Spleen (tissue), 7 donors: ENCODE results near the gene ABHD6.

Experiments
- CTCF ChIP-seq, 11 experiments: fragments of 200-600 bp in 7 of 11; fragments of 450-650 bp in 4 of 11; sonication (generic) in 4 of 11; IDR thresholded peaks in 8 of 11; conservative IDR thresholded peaks in 3 of 11; 1 replicate in 7 of 11; 2 replicates in 4 of 11; pipeline versions ENCODE4 v1.4.0 to v1.8.0; 2016 to 2021; ENCODE audit warnings: antibody characterized with exemption in 11 of 11, inconsistent platforms in 4 of 11, mild to moderate bottlenecking in 1 of 11
- POLR2A ChIP-seq, 3 donors: fragments of 450-650 bp; IDR thresholded peaks; one replicate each; pipeline ENCODE4 v1.5.1; 2017; ENCODE audit warnings: antibody characterized with exemption in 3 of 3, mild to moderate bottlenecking in 1 of 3
- POLR2AphosphoS5 ChIP-seq, 3 donors: sonication (generic); formaldehyde crosslinking; IDR thresholded peaks; one replicate each; pipeline ENCODE4 v1.5.1; 2017; ENCODE audit warnings: antibody characterized with exemption in 3 of 3
- donor health status: DM: no; HTN: no; CAD: no; lungs with moderate emphysema.
- donor health status: DM: no; HTN: no; CAD: no.
- donor health status: DM: no; HTN: no; CAD: no.

- peak in 1 of 11 experiments; percentile 31 for TF ChIP-seq CTCF (IDR thresholded peaks at IDR 0.05 in 8 of 11, conservative IDR thresholded peaks at IDR 0.05 in 3 of 11)
- TF ChIP-seq POLR2AphosphoS5 (IDR thresholded peaks at IDR 0.05): peak in 2 of 3 donors; percentile 34 to 51
- TF ChIP-seq POLR2A (IDR thresholded peaks at IDR 0.05): no peak
Observed at GRCh38 chr3:58333206-58334012, 95.8 kb downstream of the ABHD6 start.
